ENCODE data around the gene SP140.
"Not testable (repeated sequence)": the region's sequence is repeated elsewhere in the genome, so short reads cannot be mapped to it uniquely, and the experiment has no call there.

SP140 gene

GRCh38 chr2:230326453-230327417, 101.2 kb downstream of the SP140 start, which contains the start of gene SP140L:
SP140L (plus strand) TSS chr2:230327193; CDS start chr2:230327270, 77 bp downstream.
- DNase-seq (ENCODE audit: low read depth in 2 of 2): peak; percentile 58 to 59

GRCh38 chr2:230327418-230328154, 102.0 kb downstream of the SP140 start:
- no peak for DNase-seq (ENCODE audit: low read depth in 2 of 2)

GRCh38 chr2:230328155-230328458, 102.6 kb downstream of the SP140 start:
- no peak for DNase-seq (ENCODE audit: low read depth in 2 of 2)

GRCh38 chr2:230329946-230330605, 104.5 kb downstream of the SP140 start:
- no peak for DNase-seq (ENCODE audit: low read depth in 2 of 2)

- DNase-seq (ENCODE audit: low read depth in 2 of 2): no peak
Measured at GRCh38 chr2:230330725-230331124, 105.2 kb downstream of the SP140 start.

GRCh38 chr2:230335461-230335863, 109.9 kb downstream of the SP140 start:
- no peak for DNase-seq (ENCODE audit: low read depth in 2 of 2)

- DNase-seq (ENCODE audit: low read depth in 2 of 2): no peak
Measured at GRCh38 chr2:230335864-230336506, 110.4 kb downstream of the SP140 start.

GRCh38 chr2:230341936-230342528, 116.5 kb downstream of the SP140 start:
- not testable (repeated sequence) for DNase-seq (ENCODE audit: low read depth in 2 of 2)

GRCh38 chr2:230343041-230343624, 117.6 kb downstream of the SP140 start:
- DNase-seq (ENCODE audit: low read depth in 2 of 2): not testable (repeated sequence)

- no peak for DNase-seq (ENCODE audit: low read depth in 2 of 2)
Measured at GRCh38 chr2:230343747-230344146, 118.2 kb downstream of the SP140 start.

- DNase-seq (ENCODE audit: low read depth in 2 of 2): no peak
Measured at GRCh38 chr2:230346465-230346864, 120.9 kb downstream of the SP140 start.

- DNase-seq (ENCODE audit: low read depth in 2 of 2): no peak
Measured at GRCh38 chr2:230346921-230347533, 121.5 kb downstream of the SP140 start.

GRCh38 chr2:230347659-230348305, 122.2 kb downstream of the SP140 start:
- DNase-seq (ENCODE audit: low read depth in 2 of 2): no peak

- no peak for DNase-seq (ENCODE audit: low read depth in 2 of 2)
Measured at GRCh38 chr2:230348787-230349186, 123.3 kb downstream of the SP140 start.

GRCh38 chr2:230356084-230356483, 130.5 kb downstream of the SP140 start:
- no peak for DNase-seq (ENCODE audit: low read depth in 2 of 2)

- DNase-seq (ENCODE audit: low read depth in 2 of 2): no peak
Measured at GRCh38 chr2:230358305-230358704, 132.8 kb downstream of the SP140 start.

- DNase-seq (ENCODE audit: low read depth in 2 of 2): no peak
Measured at GRCh38 chr2:230360028-230360427, 134.5 kb downstream of the SP140 start.

- no peak for DNase-seq (ENCODE audit: low read depth in 2 of 2)
Measured at GRCh38 chr2:230362030-230362691, 136.6 kb downstream of the SP140 start.
